Natural killer cell (primary cell): ENCODE data around the gene PTPMT1. TPM values are rescaled to one million over a fixed set of nuclear protein-coding genes. Genes with fewer than 3 reads are reported as not detected.

Experiments
- ATAC-seq, 3 donors: fragments of 150-1000 bp in 2 of 3; fragments of 200-7000 bp in 1 of 3; cut with Tn5 transposase; 1 replicate in 1 of 3; 2 replicates in 2 of 3; pipeline ENCODE4 v1.10.0; 2021; ENCODE audit warnings: mild to moderate bottlenecking in 2 of 3, moderate library complexity in 2 of 3
- DNase-seq, 2 donors: peaks; one replicate each; pipeline versions ENCODE4 v3.0.0 to v3.0.0-alpha.2; 2013 to 2021; ENCODE audit warnings: mixed read lengths in 1 of 2
- H3K27ac ChIP-seq: one replicate; pipeline ENCODE4 v1.5.1; 2013; ENCODE audit warnings: mild to moderate bottlenecking, low read length
- H3K27me3 ChIP-seq: one replicate; pipeline ENCODE4 v1.6.1; 2013; ENCODE audit warnings: low read length; ENCODE audit not compliant: control insufficient read depth, insufficient read depth
- H3K36me3 ChIP-seq: one replicate; pipeline ENCODE4 v1.6.1; 2013; ENCODE audit warnings: low read length; ENCODE audit not compliant: control insufficient read depth, insufficient read depth
- H3K4me1 ChIP-seq: one replicate; pipeline ENCODE4 v1.6.1; 2013; ENCODE audit warnings: low read length; ENCODE audit not compliant: control insufficient read depth, insufficient read depth
- H3K4me3 ChIP-seq: one replicate; pipeline ENCODE4 v1.5.1; 2013; ENCODE audit warnings: low read length
- H3K9me3 ChIP-seq: one replicate; pipeline ENCODE4 v1.6.1; 2013; ENCODE audit warnings: low read length; ENCODE audit not compliant: control insufficient read depth, insufficient read depth
- H3K27ac Mint-ChIP-seq, 2 donors: one replicate each; pipeline ENCODE4 v1.8.0; 2022; ENCODE audit warnings: mild to moderate bottlenecking in 2 of 2, mixed read lengths in 2 of 2, moderate library complexity in 1 of 2
- H3K27me3 Mint-ChIP-seq, 2 donors: one replicate each; pipeline ENCODE4 v1.8.0; 2022; ENCODE audit warnings: low read depth in 2 of 2, mixed read lengths in 2 of 2
- H3K36me3 Mint-ChIP-seq: one replicate; pipeline ENCODE4 v1.8.0; 2022; ENCODE audit warnings: mixed read lengths
- H3K4me1 Mint-ChIP-seq, 2 donors: one replicate each; pipeline ENCODE4 v1.8.0; 2022; ENCODE audit warnings: mixed read lengths in 2 of 2
- H3K4me3 Mint-ChIP-seq: one replicate; pipeline ENCODE4 v1.8.0; 2022; ENCODE audit warnings: mild to moderate bottlenecking, moderate library complexity, mixed read lengths
- H3K9me3 Mint-ChIP-seq, 2 donors: one replicate each; pipeline ENCODE4 v1.8.0; 2022; ENCODE audit warnings: mixed read lengths in 2 of 2
- WGBS: methylation state at CpG from one replicate; pipeline ENCODE4 v1.1.7; 2013; ENCODE audit warnings: missing lambda C conversion rate; ENCODE audit not compliant: insufficient coverage; 5-methylcytosine and 5-hydroxymethylcytosine counted together
- intact Hi-C: fragments of 100-400 bp; cut with micrococcal nuclease; formaldehyde crosslinking; loops from one replicate; pipeline ENCODE4 v1.14.2; 2022
- total RNA-seq, 4 donors: library from RNA; stranded (reverse); fragments of 120-200 nt in 1 of 4; gene quantifications; one replicate each; pipeline versions ENCODE4 v1.2.3 to v1.2.4, GENCODE V29; 2013 to 2022
- TF ChIP-seq, protein P1 (sequence below): fragments of 200-600 bp; IDR thresholded peaks from one replicate; pipeline ENCODE4 v1.8.0; 2022; ENCODE audit warnings: antibody characterized with exemption

PTPMT1 gene
- total RNA-seq, 3 donors from 2014 or later (not counting 1 experiment from before 2014, with no cell fraction given), result 19.4 to 28.6 (median 20.4) TPM

DNA sequence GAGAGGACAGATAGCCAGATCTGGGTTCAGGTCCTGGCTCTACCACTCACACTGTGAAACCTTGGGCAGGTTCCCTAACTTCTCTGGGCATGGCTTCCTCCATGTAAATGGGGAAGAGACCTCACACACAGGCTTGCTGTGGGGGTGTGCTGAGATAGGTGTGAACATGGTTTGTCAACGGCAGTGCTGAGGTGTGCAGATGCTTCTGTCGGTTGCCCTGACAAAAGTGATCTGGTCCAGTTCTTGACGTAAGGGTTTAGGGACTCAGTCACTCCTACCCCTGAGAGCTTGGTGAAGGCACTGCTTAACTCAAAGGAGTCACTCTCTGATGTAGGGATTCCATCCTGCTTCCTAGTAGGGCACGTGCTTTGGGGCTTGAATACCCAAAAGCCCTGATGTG, 26.9 kb downstream of the PTPMT1 start:
- Mint-ChIP-seq H3K36me3 (no peaks in the 10 kb centered on the region), H3K27me3 (peaks cover 19 to 29% of the 10 kb centered on the region in 2 donors), H3K27ac (no peak overlapping the region), H3K4me1 (no peaks in the 10 kb centered on the region), H3K4me3 (no peak overlapping the region), H3K9me3 (no peaks in the 10 kb centered on the region)
- TF ChIP-seq, protein P1, sequence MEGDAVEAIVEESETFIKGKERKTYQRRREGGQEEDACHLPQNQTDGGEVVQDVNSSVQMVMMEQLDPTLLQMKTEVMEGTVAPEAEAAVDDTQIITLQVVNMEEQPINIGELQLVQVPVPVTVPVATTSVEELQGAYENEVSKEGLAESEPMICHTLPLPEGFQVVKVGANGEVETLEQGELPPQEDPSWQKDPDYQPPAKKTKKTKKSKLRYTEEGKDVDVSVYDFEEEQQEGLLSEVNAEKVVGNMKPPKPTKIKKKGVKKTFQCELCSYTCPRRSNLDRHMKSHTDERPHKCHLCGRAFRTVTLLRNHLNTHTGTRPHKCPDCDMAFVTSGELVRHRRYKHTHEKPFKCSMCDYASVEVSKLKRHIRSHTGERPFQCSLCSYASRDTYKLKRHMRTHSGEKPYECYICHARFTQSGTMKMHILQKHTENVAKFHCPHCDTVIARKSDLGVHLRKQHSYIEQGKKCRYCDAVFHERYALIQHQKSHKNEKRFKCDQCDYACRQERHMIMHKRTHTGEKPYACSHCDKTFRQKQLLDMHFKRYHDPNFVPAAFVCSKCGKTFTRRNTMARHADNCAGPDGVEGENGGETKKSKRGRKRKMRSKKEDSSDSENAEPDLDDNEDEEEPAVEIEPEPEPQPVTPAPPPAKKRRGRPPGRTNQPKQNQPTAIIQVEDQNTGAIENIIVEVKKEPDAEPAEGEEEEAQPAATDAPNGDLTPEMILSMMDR, result no peak
- WGBS, result 39% methylated on average over 4 of the region's 4 CpGs
- no peak for DNase-seq
- ATAC-seq, result peak in 1 of 3 donors; percentile 12
- H3K4me3 ChIP-seq, result no peak overlapping the region
- intact Hi-C loops, result no loop called here
- H3K27me3 ChIP-seq, result peaks cover 15% of the 10 kb centered on the region
- H3K36me3 ChIP-seq, result no peaks in the 10 kb centered on the region
- H3K4me1 ChIP-seq, result peaks cover 20% of the 10 kb centered on the region
- no peak overlapping the region for H3K27ac ChIP-seq
- H3K9me3 ChIP-seq, result no peaks in the 10 kb centered on the region

DNA sequence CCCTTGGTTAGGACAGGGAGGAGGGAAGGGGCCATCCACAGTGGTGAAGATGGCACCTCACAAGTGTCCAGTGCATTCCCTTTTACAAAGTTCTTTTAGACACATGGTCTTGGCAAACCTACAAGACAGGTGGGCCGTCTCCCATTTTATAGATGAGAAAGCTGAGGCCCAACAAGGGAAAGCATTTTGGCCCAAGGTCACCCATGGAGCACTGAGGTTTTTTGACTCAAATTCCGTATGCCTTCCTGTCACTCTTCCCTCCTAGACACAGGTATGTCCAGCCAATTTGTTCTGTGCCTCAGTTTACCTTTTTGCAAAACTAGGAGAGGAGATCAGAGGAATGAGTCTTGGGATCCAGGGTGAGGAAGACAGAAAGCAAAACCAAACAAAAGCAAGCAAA, 27.6 kb downstream of the PTPMT1 start:
- Mint-ChIP-seq H3K4me1 (no peaks in the 10 kb centered on the region), H3K4me3 (no peak overlapping the region), H3K36me3 (no peaks in the 10 kb centered on the region)

DNA sequence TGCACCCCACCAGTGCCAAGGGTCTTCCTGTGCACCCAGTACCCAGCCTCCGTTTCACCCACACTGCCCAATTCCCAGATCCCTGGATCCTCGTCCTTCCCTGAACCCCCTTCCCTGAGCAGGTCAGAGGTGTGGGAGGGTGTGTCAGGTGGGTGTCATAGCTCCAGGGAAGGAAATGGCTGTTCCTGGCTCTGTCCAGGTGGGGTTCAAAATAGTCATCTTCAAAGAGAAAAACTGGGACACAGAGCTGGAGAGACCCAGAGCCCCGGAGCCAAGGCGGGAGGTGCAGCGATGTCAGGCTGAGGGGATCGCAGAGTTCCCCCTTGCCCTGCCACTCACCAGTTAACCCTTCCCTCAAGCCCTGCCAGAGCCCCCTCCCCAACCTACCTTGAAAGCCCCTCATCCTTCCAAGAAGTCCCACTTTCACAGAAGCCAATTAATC, 28.1 kb downstream of the PTPMT1 start:
- no peak overlapping the region for H3K27ac Mint-ChIP-seq
- ATAC-seq (no peak), DNase-seq (no peak)
- no peak overlapping the region for H3K4me3 Mint-ChIP-seq
- no peak overlapping the region for H3K27ac ChIP-seq
- no peaks in the 10 kb centered on the region for H3K9me3 ChIP-seq
- H3K4me1 ChIP-seq, result peaks cover 15% of the 10 kb centered on the region
- no peaks in the 10 kb centered on the region for H3K4me1 Mint-ChIP-seq
- WGBS, result 10% methylated on average over 5 of the region's 6 CpGs
- TF ChIP-seq, protein P1, result no peak
- H3K27me3 ChIP-seq, result peaks cover 15% of the 10 kb centered on the region
- no peak overlapping the region for H3K4me3 ChIP-seq
- intact Hi-C loops, result no loop called here
- H3K36me3 Mint-ChIP-seq, result no peaks in the 10 kb centered on the region
- H3K9me3 Mint-ChIP-seq, result no peaks in the 10 kb centered on the region
- no peaks in the 10 kb centered on the region for H3K36me3 ChIP-seq
- peaks cover 19 to 29% of the 10 kb centered on the region in 2 donors for H3K27me3 Mint-ChIP-seq

More for the DNA sequence above, 27.6 kb downstream of the PTPMT1 start:
- Histone ChIP-seq H3K4me3 (no peak overlapping the region), H3K27me3 (peaks cover 15% of the 10 kb centered on the region), H3K9me3 (no peaks in the 10 kb centered on the region), H3K36me3 (no peaks in the 10 kb centered on the region), H3K4me1 (peaks cover 15% of the 10 kb centered on the region), H3K27ac (no peak overlapping the region)
- no peaks in the 10 kb centered on the region for H3K9me3 Mint-ChIP-seq
- intact Hi-C loops, result no loop called here
- no peak overlapping the region for H3K27ac Mint-ChIP-seq
- TF ChIP-seq, protein P1, result no peak
- WGBS, result 75% methylated on average over 2 of the region's 2 CpGs
- ATAC-seq (no peak), DNase-seq (no peak)
- H3K27me3 Mint-ChIP-seq, result peaks cover 19 to 29% of the 10 kb centered on the region in 2 donors
